LHCN-M2 (cell line): ENCODE data around the gene ATXN1. TPM values are rescaled to one million over a fixed set of nuclear protein-coding genes. Genes with fewer than 3 reads are reported as not detected.
A peak's percentile ranks its signal among the peaks of the same experiment; 100 is the strongest.

Source experiments
- DNase-seq: peaks from one replicate; pipeline ENCODE4 v3.0.0-alpha.2; 2012; ENCODE audit warnings: low read depth
- total RNA-seq: library from RNA; depleted of rRNA; stranded (reverse); fragments of >200 nt; gene quantifications from 2 replicates; pipeline ENCODE4 v1.2.3, GENCODE V29; 2014

Gene ATXN1
- total RNA-seq, 1 experiment from 2014 or later = 9.9 TPM

- peak; percentile 25 for DNase-seq
Measured at GRCh38 chr6:16450821-16451220, 310.4 kb downstream of the ATXN1 start.

DNA sequence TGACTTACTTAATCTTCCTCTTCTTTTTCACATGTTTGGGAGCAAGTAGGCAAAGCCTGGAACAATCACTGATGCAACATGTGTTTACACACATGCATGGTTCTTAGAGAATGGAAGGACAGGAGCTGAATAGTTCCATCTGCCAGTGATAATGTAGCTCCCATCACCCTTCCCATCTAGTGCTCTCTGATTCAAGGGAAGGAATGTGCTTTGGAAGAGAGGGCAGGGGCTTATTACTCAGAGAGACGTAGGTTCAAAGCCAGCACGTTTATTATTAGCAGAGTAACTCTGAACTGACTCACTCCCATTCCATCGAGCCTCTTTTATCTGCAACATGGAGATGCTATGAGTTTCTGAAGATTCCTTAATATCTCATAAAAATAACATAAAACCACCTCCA lies 311.0 kb downstream of the ATXN1 start:
- peak; percentile 63 for DNase-seq

GRCh38 chr6:16446273-16446672 lies 315.0 kb downstream of the ATXN1 start:
- peak; percentile 32 for DNase-seq

- DNase-seq = no peak
Measured at GRCh38 chr6:16442031-16442430, 319.2 kb downstream of the ATXN1 start.

DNA sequence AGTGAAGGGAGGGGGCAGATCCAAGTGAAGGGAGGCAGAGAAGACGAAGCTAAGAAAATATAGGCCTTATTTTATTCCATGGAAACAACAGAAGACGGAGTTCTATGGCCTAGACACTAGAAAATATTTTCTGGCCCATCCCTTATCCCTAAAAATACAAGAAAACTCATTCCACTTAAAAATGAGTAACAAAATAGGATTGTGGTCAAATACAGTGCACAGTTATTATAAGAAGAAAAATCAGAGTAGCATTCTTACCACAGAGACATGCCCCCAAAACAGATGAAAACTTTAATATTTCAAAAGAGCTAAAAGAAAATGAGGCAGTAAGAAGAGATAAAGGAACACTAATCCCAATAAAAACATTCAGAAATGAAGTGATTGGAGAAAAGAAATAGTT lies 320.0 kb downstream of the ATXN1 start:
- DNase-seq = no peak

DNA sequence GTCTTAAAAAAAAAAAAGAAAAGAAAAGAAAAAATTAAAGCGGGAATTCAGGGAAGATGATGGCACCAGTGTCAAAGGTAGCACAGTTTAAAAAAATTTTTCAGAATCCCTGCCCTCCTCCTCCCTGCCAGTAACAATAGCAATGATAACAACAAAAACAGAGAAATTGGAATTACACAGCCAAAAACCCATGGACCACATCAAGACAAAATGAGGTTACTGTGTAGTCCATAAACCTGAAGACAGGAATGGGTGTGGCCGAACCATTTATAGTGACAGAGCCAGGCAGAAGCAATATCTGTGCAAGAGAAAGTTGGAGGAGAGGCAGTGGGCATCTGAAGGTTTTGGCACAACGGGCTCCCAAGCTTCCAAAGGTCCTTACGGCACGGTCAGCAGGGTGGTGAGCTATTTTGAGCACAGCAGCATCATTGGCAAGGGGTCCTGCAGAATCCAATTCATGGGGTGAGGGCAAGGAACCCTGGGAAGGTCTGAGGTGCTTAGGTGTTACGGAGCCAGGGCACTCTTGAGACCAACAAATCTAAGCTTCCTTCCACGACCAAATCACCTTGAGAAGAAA lies 320.5 kb downstream of the ATXN1 start:
- no peak for DNase-seq

GRCh38 chr6:16438718-16439591 lies 322.3 kb downstream of the ATXN1 start:
- peak; percentile 58 for DNase-seq

DNA sequence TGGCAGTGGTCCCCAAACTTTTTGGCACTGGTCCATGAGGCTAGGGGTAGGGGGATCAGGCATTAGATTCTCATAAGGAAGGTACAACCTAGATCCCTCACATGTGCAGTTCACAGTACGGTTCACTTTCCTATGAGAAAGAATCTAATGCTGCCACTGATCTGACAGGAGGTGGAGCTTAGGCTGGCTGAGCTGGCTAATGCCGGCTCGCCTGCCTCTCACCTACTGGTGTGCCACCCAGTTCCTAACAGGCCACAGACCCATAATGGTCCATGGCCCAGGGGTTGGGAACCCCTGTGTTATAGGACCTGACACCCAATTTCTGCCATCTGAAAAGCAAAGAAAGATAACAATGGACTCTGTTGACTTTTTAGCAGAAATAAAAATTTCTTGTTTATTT lies 323.3 kb downstream of the ATXN1 start:
- no peak for DNase-seq

DNA sequence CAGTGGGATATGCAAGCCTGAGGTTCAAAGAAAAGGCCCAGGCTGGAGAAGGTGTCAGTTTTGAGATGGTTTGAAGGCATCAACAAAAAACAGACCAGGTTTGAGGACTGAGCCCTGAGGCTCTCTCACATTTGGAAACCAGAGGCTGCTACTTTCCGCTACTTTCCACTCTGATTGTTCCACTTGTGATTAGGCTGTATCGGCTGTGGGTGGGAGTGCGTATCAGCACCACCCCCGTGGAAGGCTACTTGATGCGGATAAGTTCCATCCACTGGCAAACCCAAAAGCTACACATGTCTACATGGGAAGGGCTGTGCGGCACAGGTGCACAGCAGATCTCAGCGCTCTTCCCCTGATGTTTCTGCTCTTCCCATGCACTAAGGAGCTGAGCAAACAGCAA lies 324.2 kb downstream of the ATXN1 start:
- no peak for DNase-seq

GRCh38 chr6:16436550-16436949 lies 324.7 kb downstream of the ATXN1 start:
- DNase-seq = no peak

GRCh38 chr6:16434885-16435284 lies 326.4 kb downstream of the ATXN1 start:
- DNase-seq = no peak

DNA sequence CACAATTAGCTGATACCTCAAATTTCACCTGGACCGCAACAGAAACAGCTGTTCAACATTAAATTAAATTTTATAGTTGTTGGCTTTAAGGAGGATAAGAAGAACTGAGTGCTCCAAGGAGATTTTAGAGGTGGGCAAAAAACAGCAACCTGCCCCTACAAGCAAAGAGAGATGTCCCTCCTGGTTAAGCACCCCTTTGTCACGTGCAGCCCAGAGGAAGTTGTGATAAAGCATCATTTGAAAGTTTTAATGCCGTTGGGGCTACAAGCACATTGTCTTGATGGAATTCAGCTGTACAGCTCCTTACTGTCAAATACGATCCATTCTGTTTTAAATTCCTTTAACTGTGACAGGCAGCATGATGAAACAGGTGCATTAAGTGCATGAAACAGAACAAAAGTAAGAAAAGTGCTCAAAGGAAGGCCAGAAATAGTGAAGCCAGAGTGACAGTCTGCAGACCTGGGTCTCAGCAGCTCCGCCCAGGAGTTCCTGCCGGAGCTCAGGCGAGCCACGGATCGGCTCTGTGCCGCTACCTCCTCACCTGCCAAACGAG lies 327.8 kb downstream of the ATXN1 start:
- DNase-seq = no peak

DNA sequence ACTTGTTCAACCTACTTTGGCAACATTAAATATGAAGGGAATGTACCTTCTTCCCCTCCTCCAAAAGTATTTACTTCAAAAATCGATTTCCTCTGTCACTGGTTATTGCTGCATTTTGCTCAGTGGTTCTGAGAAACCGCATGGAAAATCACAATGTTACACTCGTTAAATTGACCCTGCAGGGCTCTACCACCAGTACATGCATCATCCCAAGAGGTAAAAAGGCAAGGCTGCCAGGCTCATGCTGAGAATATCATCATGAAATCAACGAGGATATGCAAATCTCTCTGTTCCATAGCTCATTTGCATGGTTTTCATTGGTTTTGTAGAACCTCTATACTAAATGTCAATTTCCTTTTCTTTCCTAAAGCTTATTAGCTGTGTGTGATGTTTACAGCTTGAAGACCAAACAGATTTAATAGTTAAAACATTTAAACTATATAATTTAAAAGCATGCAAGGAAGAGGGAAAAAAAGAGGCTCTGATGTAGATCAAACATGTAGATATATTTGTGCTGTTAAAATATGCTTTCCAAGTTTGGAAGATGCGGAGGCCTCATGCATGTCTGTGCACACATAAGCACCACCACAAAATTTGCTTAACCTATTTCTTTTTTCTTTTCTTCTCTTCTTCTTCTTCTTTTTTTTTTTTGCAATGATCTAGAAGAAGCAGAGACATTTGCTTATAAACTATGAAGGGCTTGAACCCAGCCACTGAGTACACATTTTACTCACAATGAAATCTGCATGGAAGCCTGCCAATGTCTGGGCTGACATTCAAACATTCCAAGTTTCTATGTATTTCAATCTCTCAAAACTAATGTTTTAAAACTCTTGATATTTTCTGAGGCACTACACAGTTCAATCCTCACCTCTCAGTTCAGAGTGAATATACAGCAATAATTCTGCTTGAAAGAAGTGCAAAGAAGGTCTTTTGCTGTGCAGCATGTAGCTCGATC lies 328.9 kb downstream of the ATXN1 start:
- DNase-seq = no peak

DNA sequence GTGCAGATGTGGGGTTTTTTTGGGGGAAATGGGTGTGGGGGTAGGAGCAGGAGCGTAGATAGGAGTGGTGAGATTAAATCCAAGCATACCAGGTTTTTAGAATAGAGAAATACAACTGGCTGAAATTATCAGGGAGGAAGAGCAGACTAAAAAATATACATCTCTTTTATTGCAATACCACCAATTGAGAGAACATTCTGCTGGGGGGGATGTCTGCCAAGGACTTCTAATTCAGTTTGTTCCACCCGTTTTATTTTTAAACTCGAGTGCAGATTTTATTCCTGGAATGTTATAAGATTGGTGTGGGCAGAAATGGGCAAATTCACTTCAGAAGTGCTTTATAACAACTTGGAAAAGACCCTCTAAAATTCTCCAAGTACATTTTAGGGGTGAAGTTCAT lies 330.2 kb downstream of the ATXN1 start:
- DNase-seq = no peak

- DNase-seq = no peak
Measured at GRCh38 chr6:16430391-16431089, 330.7 kb downstream of the ATXN1 start.

DNA sequence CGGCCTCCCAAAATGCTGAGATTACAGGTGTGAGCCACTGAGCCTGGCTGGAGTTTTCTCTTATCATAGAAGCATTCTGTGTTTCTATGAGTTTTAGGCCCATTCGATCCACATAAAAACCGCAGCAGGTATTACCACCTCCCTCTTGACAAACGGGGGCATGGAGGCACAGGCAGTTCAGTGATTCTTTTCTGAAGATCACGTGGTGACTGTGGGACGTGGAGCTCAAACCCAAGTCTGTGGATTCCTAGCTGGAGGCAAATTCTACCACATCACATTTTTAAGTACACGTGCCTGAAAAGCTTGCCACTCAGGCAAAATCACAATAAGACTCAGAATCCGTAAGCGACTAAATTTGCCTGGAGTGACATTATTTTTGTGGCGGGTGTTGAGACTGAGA lies 331.6 kb downstream of the ATXN1 start:
- no peak for DNase-seq

- no peak for DNase-seq
Measured at GRCh38 chr6:16427124-16427523, 334.1 kb downstream of the ATXN1 start.

DNA sequence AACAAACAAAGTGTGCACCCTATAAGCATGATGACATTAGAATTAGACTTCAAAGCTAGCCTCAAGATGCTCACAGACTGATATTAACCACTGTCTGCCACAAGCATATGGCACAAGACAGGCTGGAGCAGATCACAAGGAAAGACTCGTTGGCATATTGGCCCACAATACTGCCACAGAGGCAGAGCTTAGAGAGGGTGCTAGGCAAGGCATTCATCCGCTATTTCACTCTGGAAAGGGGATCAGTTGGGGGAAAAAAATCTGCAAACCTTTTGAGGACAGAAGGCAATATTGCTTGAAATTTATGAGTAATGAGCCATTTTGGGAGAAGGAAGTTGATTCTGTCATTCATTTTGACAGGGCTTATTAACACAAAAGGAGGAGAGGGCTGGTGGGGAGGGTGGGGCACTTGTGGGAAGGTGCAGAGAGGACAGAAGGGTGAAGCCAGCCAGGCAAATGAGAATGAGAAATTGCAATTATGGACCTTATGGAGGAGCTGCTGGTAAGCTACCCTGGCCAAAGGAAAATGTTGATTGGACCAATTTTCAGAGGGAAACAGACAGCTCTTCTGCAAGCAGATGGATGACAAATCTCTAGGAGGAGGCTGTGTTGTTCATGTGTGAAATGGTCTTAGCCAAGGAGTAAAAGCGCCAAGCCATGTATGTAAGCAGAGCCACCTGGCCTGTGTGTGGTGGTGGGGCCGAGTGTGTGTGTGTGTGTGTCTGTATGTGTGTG lies 335.2 kb downstream of the ATXN1 start:
- DNase-seq = no peak

DNA sequence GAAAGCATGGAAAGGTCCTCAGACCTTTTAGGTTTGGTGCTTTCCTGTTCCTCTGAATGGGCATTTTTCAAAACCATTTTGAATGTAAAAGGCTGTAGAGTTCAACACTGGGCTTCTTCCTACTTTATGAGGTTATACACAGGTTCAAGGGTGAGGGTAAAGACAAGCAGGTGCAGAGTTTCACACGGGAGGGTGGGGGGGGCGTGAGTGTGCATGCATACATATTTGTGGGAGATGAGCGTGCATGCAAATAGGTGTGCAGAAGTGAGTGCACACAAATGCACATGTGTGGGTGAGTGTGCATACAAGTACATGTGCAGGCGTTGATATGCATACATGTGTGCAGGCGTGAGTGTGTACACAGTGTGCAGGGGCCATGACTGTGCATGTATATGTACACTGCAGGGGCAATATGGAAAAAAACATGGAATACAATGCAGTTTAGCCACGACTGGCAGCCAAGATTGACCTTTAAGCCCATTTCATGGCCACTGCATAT lies 339.7 kb downstream of the ATXN1 start:
- DNase-seq = no peak
